HG03025 (cell line): Measurements from ENCODE around the gene DCC.

ENCODE experiments used
- ATAC-seq: cut with Tn5 transposase; IDR thresholded peaks from one replicate; pipeline ENCODE4 v1.9.1; 2021; ENCODE audit warnings: mild to moderate bottlenecking, moderate library complexity; ENCODE audit not compliant: unreplicated experiment, low FRiP score

DCC gene

GRCh38 chr18:52750995-52751394 lies 411.0 kb downstream of the DCC start:
- ATAC-seq = no peak

- no peak for ATAC-seq
These were observed 424.3 kb downstream of the DCC start for GRCh38 chr18:52764316-52764715.

- ATAC-seq = no peak
These were observed 426.1 kb downstream of the DCC start for GRCh38 chr18:52766002-52766545.

- ATAC-seq = no peak
These were observed 441.1 kb downstream of the DCC start for GRCh38 chr18:52781113-52781512.

GRCh38 chr18:52791321-52791720 lies 451.3 kb downstream of the DCC start:
- no peak for ATAC-seq

- no peak for ATAC-seq
These were observed 472.8 kb downstream of the DCC start for GRCh38 chr18:52812834-52813233.

- no peak for ATAC-seq
These were observed 473.8 kb downstream of the DCC start for GRCh38 chr18:52813635-52814416.

- no peak for ATAC-seq
These were observed 475.7 kb downstream of the DCC start for GRCh38 chr18:52815651-52816050.

- no peak for ATAC-seq
These were observed 476.1 kb downstream of the DCC start for GRCh38 chr18:52816121-52816520.

GRCh38 chr18:52822160-52822559 lies 482.2 kb downstream of the DCC start:
- ATAC-seq = no peak

GRCh38 chr18:52824126-52824525 lies 484.1 kb downstream of the DCC start:
- ATAC-seq = no peak

- ATAC-seq = no peak
These were observed 487.0 kb downstream of the DCC start for GRCh38 chr18:52826994-52827393.

- ATAC-seq = no peak
These were observed 489.3 kb downstream of the DCC start for GRCh38 chr18:52829320-52829719.

- ATAC-seq = no peak
These were observed 489.9 kb downstream of the DCC start for GRCh38 chr18:52829876-52830405.

GRCh38 chr18:52844323-52844722 lies 504.3 kb downstream of the DCC start:
- ATAC-seq = no peak

- ATAC-seq = no peak
These were observed 505.0 kb downstream of the DCC start for GRCh38 chr18:52845036-52845435.

- no peak for ATAC-seq
These were observed 510.1 kb downstream of the DCC start for GRCh38 chr18:52850031-52850560.

GRCh38 chr18:52861558-52861957 lies 521.6 kb downstream of the DCC start:
- ATAC-seq = no peak

- no peak for ATAC-seq
These were observed 529.4 kb downstream of the DCC start for GRCh38 chr18:52869349-52869923.

GRCh38 chr18:52869942-52870907 lies 530.2 kb downstream of the DCC start:
- no peak for ATAC-seq
